Right lobe of liver (tissue), 6 donors: ENCODE measurements around the gene MS4A7. TPM values are rescaled to one million over a fixed set of nuclear protein-coding genes. Genes with fewer than 3 reads are reported as not detected.

Experiments
- ATAC-seq, 4 donors: fragments of 200-7000 bp; cut with Tn5 transposase; one replicate each; pipeline ENCODE4 v1.9.1; 2020; ENCODE audit warnings: mild to moderate bottlenecking in 4 of 4, moderate library complexity in 4 of 4
- DNase-seq, 3 donors: peaks; one replicate each; pipeline ENCODE4 v3.0.0-alpha.2; 2020
- H3K27ac ChIP-seq, 3 donors: fragments of 200-600 bp; one replicate each; pipeline ENCODE4 v1.8.0; 2022
- H3K27me3 ChIP-seq, 2 donors: fragments of 200-600 bp; one replicate each; pipeline ENCODE4 v1.8.0; 2022
- H3K36me3 ChIP-seq, 4 donors: fragments of 200-600 bp; sonication (generic) in 1 of 4; one replicate each; pipeline versions ENCODE4 v1.5.1 to v1.8.0; 2017 to 2022; ENCODE audit warnings: control low read depth in 1 of 4
- H3K4me1 ChIP-seq, 4 donors: fragments of 200-600 bp; sonication (generic) in 1 of 4; one replicate each; pipeline versions ENCODE4 v1.5.1 to v1.8.0; 2017 to 2022; ENCODE audit warnings: control low read depth in 1 of 4
- H3K4me3 ChIP-seq, 3 donors: fragments of 200-600 bp; one replicate each; pipeline ENCODE4 v1.8.0; 2022
- H3K9me3 ChIP-seq, 4 donors: fragments of 200-600 bp; sonication (generic) in 1 of 4; one replicate each; pipeline versions ENCODE4 v1.5.1 to v1.8.0; 2017 to 2022; ENCODE audit warnings: control low read depth in 1 of 4
- CTCF ChIP-seq, 4 donors: fragments of 200-600 bp in 3 of 4; fragments of 450-650 bp in 1 of 4; IDR thresholded peaks; one replicate each; pipeline versions ENCODE4 v1.5.1 to v1.8.0; 2016 to 2022; ENCODE audit warnings: antibody characterized with exemption in 4 of 4, mild to moderate bottlenecking in 2 of 4
- POLR2A ChIP-seq: fragments of 450-650 bp; IDR thresholded peaks from one replicate; pipeline ENCODE4 v1.6.1; 2017; ENCODE audit warnings: antibody characterized with exemption, mild to moderate bottlenecking
- WGBS: methylation state at CpG from one replicate; pipeline ENCODE4 v1.1.6; 2018; ENCODE audit warnings: low coverage, low lambda C conversion rate; ENCODE audit not compliant: insufficient coverage; ENCODE audit errors: missing lambda C conversion rate; 5-methylcytosine and 5-hydroxymethylcytosine counted together
- intact Hi-C, 2 donors: fragments of 100-400 bp; cut with DNase I; formaldehyde crosslinking; loops; one replicate each; pipeline versions ENCODE4 v1.11.2 to v1.14.1; 2022
- total RNA-seq, 6 experiments: library from RNA; depleted of rRNA in 2 of 6; stranded (reverse); fragments of >200 nt in 2 of 6; fragmentation: NEBNext Ultra II Directional in 3 of 6; extraction: Animal tissue kit (Norgen Biotek cat#: 25700) in 3 of 6; gene quantifications; one replicate each; pipeline versions ENCODE4 v1.1.0 to v1.2.4, GENCODE V29; 2016 to 2023
- donor health status: DM: no; HTN: yes; CAD: no.
- donor health status: DM: no; HTN: no; CAD: no.
- donor health status: DM: no; HTN: no; CAD: no.
- donor health status: DM: no; HTN: yes; CAD: no.
- donor health status: DM: no; HTN: yes; CAD: no.

MS4A7 gene
- total RNA-seq, 6 experiments from 2014 or later: 10.9 to 47.8 (median 21.7) TPM

DNA sequence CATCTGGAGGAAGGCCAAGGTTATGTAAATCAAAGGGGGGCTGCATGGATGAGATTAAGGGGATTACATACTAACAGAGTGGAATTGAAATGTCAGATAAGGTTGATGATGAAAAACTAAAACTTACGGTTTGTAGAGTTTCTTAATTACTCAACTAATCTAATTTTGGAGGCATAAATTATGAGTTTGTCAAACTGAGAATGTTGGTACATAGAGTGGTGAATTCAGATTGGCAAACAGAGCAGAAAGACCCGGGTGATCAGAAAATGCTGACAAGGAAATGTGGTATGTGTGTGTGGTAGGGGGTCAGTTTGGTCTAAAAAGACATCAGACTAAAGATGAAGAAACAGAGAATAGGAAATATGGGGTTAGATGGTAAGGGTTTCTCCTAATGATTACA lies 40.3 kb upstream of the MS4A7 start:
- ATAC-seq: no peak
- Histone ChIP-seq H3K9me3 (no peaks in the 10 kb centered on the region), H3K27me3 (no peaks in the 10 kb centered on the region), H3K36me3 (no peaks in the 10 kb centered on the region), H3K4me1 (no peaks in the 10 kb centered on the region), H3K4me3 (no peak overlapping the region), H3K27ac (no peak overlapping the region)
- intact Hi-C loops: no loop called here
- DNase-seq: no peak
- TF ChIP-seq POLR2A (no peak), CTCF (IDR thresholded peaks at IDR 0.05) (no peak)
- WGBS: 18% methylated on average over 2 of the region's 2 CpGs

DNA sequence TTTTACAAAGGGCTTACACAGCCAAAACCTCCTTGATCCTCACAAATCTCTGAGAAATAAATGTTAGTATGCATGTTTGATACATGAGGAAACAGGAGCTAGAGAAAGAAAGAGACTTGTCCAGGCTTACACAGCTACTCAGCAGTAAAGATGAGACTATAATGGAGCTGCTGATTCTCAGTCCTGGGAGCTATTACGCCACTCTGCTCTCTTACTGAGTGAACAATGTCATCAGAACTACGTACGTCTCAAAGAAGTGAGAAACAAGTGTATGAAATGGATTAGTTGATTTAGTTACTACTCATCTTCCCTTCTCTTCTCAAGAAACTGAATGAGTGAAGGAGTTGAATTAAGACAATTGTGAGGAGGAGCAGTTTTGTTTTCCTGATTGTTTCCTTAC lies 39.0 kb upstream of the MS4A7 start:
- TF ChIP-seq POLR2A: no peak
- no peak overlapping the region for H3K4me3 ChIP-seq
- WGBS: 42% methylated on average over 3 of the region's 3 CpGs
- no peaks in the 10 kb centered on the region for H3K4me1 ChIP-seq
- no peak overlapping the region for H3K27ac ChIP-seq
- no peaks in the 10 kb centered on the region for H3K9me3 ChIP-seq
- H3K36me3 ChIP-seq: no peaks in the 10 kb centered on the region
- no peaks in the 10 kb centered on the region for H3K27me3 ChIP-seq
- ATAC-seq: no peak
- no peak for DNase-seq
- intact Hi-C loops: no loop called here

GRCh38 chr11:60343094-60343704 lies 35.1 kb upstream of the MS4A7 start:
- intact Hi-C loops: no loop called here
- H3K4me3 ChIP-seq: no peak overlapping the region
- H3K4me1 ChIP-seq: no peaks in the 10 kb centered on the region
- DNase-seq (no peak), ATAC-seq (peak in 1 of 4 donors; percentile 23)
- 60% methylated on average over 10 of the region's 10 CpGs for WGBS
- no peaks in the 10 kb centered on the region for H3K9me3 ChIP-seq
- H3K27me3 ChIP-seq: no peaks in the 10 kb centered on the region
- no peaks in the 10 kb centered on the region for H3K36me3 ChIP-seq
- no peak overlapping the region for H3K27ac ChIP-seq
- peak; percentile 32 to 49 (median 42) for TF ChIP-seq CTCF (IDR thresholded peaks at IDR 0.05)
- no peak for TF ChIP-seq POLR2A

DNA sequence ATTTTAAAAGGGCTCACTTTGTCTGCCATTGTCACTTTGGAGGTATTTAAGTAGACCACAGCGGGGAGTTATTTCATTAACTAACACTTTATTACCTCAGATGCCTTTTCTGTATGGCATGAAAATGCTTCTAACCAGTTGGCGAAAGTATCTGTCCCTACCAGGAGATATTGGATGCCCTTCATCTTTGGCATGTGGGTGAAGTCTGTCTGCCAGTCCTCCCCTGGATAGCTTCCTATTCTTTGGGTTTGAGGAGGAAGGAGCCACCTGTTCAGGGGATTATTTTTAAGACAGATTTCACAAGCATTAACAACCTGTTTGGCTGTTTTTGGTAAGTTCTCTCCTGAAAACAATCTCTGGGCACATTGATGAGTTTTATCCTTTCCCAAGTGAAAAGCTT lies 34.2 kb upstream of the MS4A7 start:
- no peak for TF ChIP-seq POLR2A
- no peak for TF ChIP-seq CTCF (IDR thresholded peaks at IDR 0.05)
- intact Hi-C loops: no loop called here
- whole genome bisulfite sequencing: 68% methylated on average over 2 of the region's 2 CpGs
- H3K27ac ChIP-seq: no peak overlapping the region
- DNase-seq: no peak
- no peaks in the 10 kb centered on the region for H3K27me3 ChIP-seq
- H3K4me3 ChIP-seq: no peak overlapping the region
- H3K4me1 ChIP-seq: no peaks in the 10 kb centered on the region
- no peaks in the 10 kb centered on the region for H3K36me3 ChIP-seq
- H3K9me3 ChIP-seq: no peaks in the 10 kb centered on the region
- no peak for ATAC-seq

GRCh38 chr11:60345489-60345888 lies 32.8 kb upstream of the MS4A7 start:
- DNase-seq (peak in 1 of 3 donors; percentile 55), ATAC-seq (peak; percentile 36 to 63 (median 53))
- H3K4me3 ChIP-seq: no peak overlapping the region
- no peaks in the 10 kb centered on the region for H3K36me3 ChIP-seq
- H3K27ac ChIP-seq: no peak overlapping the region
- no peaks in the 10 kb centered on the region for H3K27me3 ChIP-seq
- intact Hi-C loops: no loop called here
- TF ChIP-seq POLR2A: no peak
- TF ChIP-seq CTCF (IDR thresholded peaks at IDR 0.05): peak; percentile 20 to 41 (median 39)
- H3K4me1 ChIP-seq: no peaks in the 10 kb centered on the region
- no peaks in the 10 kb centered on the region for H3K9me3 ChIP-seq
